ENCODE results near the gene TBCA. TPM values are rescaled to one million over a fixed set of nuclear protein-coding genes. Genes with fewer than 3 reads are reported as not detected.

Gene TBCA
- total RNA-seq, 1 experiment from 2014 or later, result 330 TPM

GRCh38 chr5:77768978-77769377, 7.2 kb downstream of the TBCA start:
- H3K4me1 ChIP-seq, result peaks cover 8% of the 10 kb centered on the region
- Mint-ChIP-seq H3K27ac (ENCODE audit: unreplicated experiment) (no peak overlapping the region), H3K4me1 (ENCODE audit: low read depth, unreplicated experiment) (peaks cover 23% of the 10 kb centered on the region), H3K36me3 (ENCODE audit: insufficient read depth, unreplicated experiment) (peaks cover 44% of the 10 kb centered on the region), H3K4me3 (ENCODE audit: unreplicated experiment) (no peak overlapping the region), H3K9me3 (ENCODE audit: unreplicated experiment) (peaks cover 10% of the 10 kb centered on the region), H3K27me3 (ENCODE audit: insufficient read depth, unreplicated experiment) (no peaks in the 10 kb centered on the region)
- no peaks in the 10 kb centered on the region for H3K27me3 ChIP-seq (replicated peaks; ENCODE audit: control insufficient read depth, insufficient read depth, low read length)
- DNase-seq, result no peak
- no peak overlapping the region for H3K4me3 ChIP-seq (ENCODE audit: low read depth, low read length)
- CTCF ChIA-PET, result no interaction called here
- POLR2A ChIA-PET, result no interaction called here
- intact Hi-C loops (cut with micrococcal nuclease; ENCODE audit: unreplicated experiment), result no loop called here
- H3K36me3 ChIP-seq (ENCODE audit: control insufficient read depth, insufficient read depth, low read length), result no peaks in the 10 kb centered on the region; the same call in 1 of the 2 replicates
- no TSS peak for BruUV-seq (replicated peaks)
- TF ChIP-seq CTCF (IDR thresholded peaks at IDR 0.05; ENCODE audit: insufficient read depth in 1 of 2, low read depth in 1 of 2, low read length in 1 of 2, severe bottlenecking in 1 of 2, unreplicated experiment in 1 of 2), result no peak
- no peaks in the 10 kb centered on the region for H3K9me3 ChIP-seq

- H3K9me3 Mint-ChIP-seq (ENCODE audit: unreplicated experiment), result peaks cover 10% of the 10 kb centered on the region
- ChIA-PET POLR2A (no interaction called here), CTCF (no interaction called here)
- Histone ChIP-seq H3K4me3 (ENCODE audit: low read depth, low read length) (no peak overlapping the region), H3K9me3 (no peaks in the 10 kb centered on the region), H3K27me3 (replicated peaks; ENCODE audit: control insufficient read depth, insufficient read depth, low read length) (no peaks in the 10 kb centered on the region), H3K4me1 (no peaks in the 10 kb centered on the region), H3K36me3 (ENCODE audit: control insufficient read depth, insufficient read depth, low read length) (peaks cover 1% of the 10 kb centered on the region; the same call in 1 of the 2 replicates)
- H3K4me3 Mint-ChIP-seq (ENCODE audit: unreplicated experiment), result no peak overlapping the region
- no peaks in the 10 kb centered on the region for H3K27me3 Mint-ChIP-seq (ENCODE audit: insufficient read depth, unreplicated experiment)
- no peak for TF ChIP-seq CTCF (IDR thresholded peaks at IDR 0.05; ENCODE audit: insufficient read depth in 1 of 2, low read depth in 1 of 2, low read length in 1 of 2, severe bottlenecking in 1 of 2, unreplicated experiment in 1 of 2)
- no peak for DNase-seq
- peaks cover 20% of the 10 kb centered on the region for H3K4me1 Mint-ChIP-seq (ENCODE audit: low read depth, unreplicated experiment)
- no peak overlapping the region for H3K27ac Mint-ChIP-seq (ENCODE audit: unreplicated experiment)
- H3K36me3 Mint-ChIP-seq (ENCODE audit: insufficient read depth, unreplicated experiment), result peaks cover 47% of the 10 kb centered on the region
- BruUV-seq (replicated peaks), result no TSS peak
- intact Hi-C loops (cut with micrococcal nuclease; ENCODE audit: unreplicated experiment), result no loop called here
Observed at GRCh38 chr5:77767301-77767700, 8.8 kb downstream of the TBCA start.

GRCh38 chr5:77761606-77762005, 14.5 kb downstream of the TBCA start:
- no peak for DNase-seq
- Mint-ChIP-seq H3K27me3 (ENCODE audit: insufficient read depth, unreplicated experiment) (no peaks in the 10 kb centered on the region), H3K27ac (ENCODE audit: unreplicated experiment) (no peak overlapping the region), H3K9me3 (ENCODE audit: unreplicated experiment) (peaks cover 10% of the 10 kb centered on the region), H3K36me3 (ENCODE audit: insufficient read depth, unreplicated experiment) (peaks cover 54% of the 10 kb centered on the region), H3K4me1 (ENCODE audit: low read depth, unreplicated experiment) (peaks cover 10% of the 10 kb centered on the region), H3K4me3 (ENCODE audit: unreplicated experiment) (no peak overlapping the region)
- Histone ChIP-seq H3K4me1 (peaks cover 20% of the 10 kb centered on the region), H3K27me3 (replicated peaks; ENCODE audit: control insufficient read depth, insufficient read depth, low read length) (no peaks in the 10 kb centered on the region), H3K36me3 (ENCODE audit: control insufficient read depth, insufficient read depth, low read length) (0 out of 2 replicates have a peak, but pooled peaks cover 1% of the 10 kb centered on the region), H3K9me3 (no peaks in the 10 kb centered on the region), H3K4me3 (ENCODE audit: low read depth, low read length) (no peak overlapping the region)
- POLR2A ChIA-PET, result no interaction called here
- no TSS peak for BruUV-seq (replicated peaks)
- intact Hi-C loops (cut with micrococcal nuclease; ENCODE audit: unreplicated experiment), result no loop called here
- TF ChIP-seq CTCF (IDR thresholded peaks at IDR 0.05; ENCODE audit: insufficient read depth in 1 of 2, low read depth in 1 of 2, low read length in 1 of 2, severe bottlenecking in 1 of 2, unreplicated experiment in 1 of 2), result no peak
- CTCF ChIA-PET, result no interaction called here

Data from Caco-2 (cell line).